Measurements from ENCODE around the gene KRTCAP3.

- TF ChIP-seq, protein P1, sequence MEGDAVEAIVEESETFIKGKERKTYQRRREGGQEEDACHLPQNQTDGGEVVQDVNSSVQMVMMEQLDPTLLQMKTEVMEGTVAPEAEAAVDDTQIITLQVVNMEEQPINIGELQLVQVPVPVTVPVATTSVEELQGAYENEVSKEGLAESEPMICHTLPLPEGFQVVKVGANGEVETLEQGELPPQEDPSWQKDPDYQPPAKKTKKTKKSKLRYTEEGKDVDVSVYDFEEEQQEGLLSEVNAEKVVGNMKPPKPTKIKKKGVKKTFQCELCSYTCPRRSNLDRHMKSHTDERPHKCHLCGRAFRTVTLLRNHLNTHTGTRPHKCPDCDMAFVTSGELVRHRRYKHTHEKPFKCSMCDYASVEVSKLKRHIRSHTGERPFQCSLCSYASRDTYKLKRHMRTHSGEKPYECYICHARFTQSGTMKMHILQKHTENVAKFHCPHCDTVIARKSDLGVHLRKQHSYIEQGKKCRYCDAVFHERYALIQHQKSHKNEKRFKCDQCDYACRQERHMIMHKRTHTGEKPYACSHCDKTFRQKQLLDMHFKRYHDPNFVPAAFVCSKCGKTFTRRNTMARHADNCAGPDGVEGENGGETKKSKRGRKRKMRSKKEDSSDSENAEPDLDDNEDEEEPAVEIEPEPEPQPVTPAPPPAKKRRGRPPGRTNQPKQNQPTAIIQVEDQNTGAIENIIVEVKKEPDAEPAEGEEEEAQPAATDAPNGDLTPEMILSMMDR (IDR thresholded peaks at IDR 0.05): no peak
- no peak for TF ChIP-seq POLR2A (IDR thresholded peaks at IDR 0.05)
Measured at GRCh38 chr2:27445155-27445554, 3.0 kb downstream of the KRTCAP3 start.

Data from thyroid gland (tissue), 4 donors.